Neutrophil (primary cell): ENCODE measurements around the gene TBC1D14.

ENCODE experiments used
- H3K27ac ChIP-seq: fragments of 200-600 bp; sonication (generic); 2 replicates; pipeline ENCODE4 v1.5.1; 2016; ENCODE audit warnings: mild to moderate bottlenecking, moderate library complexity
- H3K27me3 ChIP-seq: fragments of 200-600 bp; sonication (generic); 2 replicates; pipeline ENCODE4 v1.6.0; 2016; ENCODE audit warnings: mild to moderate bottlenecking
- H3K36me3 ChIP-seq: fragments of 200-600 bp; sonication (generic); 2 replicates; pipeline ENCODE4 v1.5.1; 2017
- H3K4me1 ChIP-seq, 2 experiments: fragments of 200-600 bp in 1 of 2; sonication (generic) in 1 of 2; 1 replicate in 1 of 2; 2 replicates in 1 of 2; pipeline versions ENCODE4 v1.5.1 to v1.6.1; 2013 to 2016; ENCODE audit warnings: low read depth in 1 of 2, low read length in 1 of 2, mild to moderate bottlenecking in 1 of 2, moderate library complexity in 1 of 2; ENCODE audit not compliant: control insufficient read depth in 1 of 2, insufficient read depth in 1 of 2
- H3K4me3 ChIP-seq, 2 experiments: fragments of 200-600 bp in 1 of 2; sonication (generic) in 1 of 2; 1 replicate in 1 of 2; 2 replicates in 1 of 2; pipeline ENCODE4 v1.5.1; 2013 to 2016; ENCODE audit warnings: low read depth in 1 of 2, low read length in 1 of 2, mild to moderate bottlenecking in 1 of 2, moderate library complexity in 1 of 2
- H3K9me3 ChIP-seq: fragments of 200-600 bp; sonication (generic); 2 replicates; pipeline ENCODE4 v1.5.1; 2016
- TF ChIP-seq, protein P1 (sequence below): fragments of 200-600 bp; sonication (generic); IDR thresholded peaks from 2 replicates; pipeline ENCODE4 v1.5.1; 2016; ENCODE audit warnings: antibody characterized with exemption

TBC1D14 gene

GRCh38 chr4:6894528-6895498 lies 14.8 kb upstream of the TBC1D14 start:
- Histone ChIP-seq H3K9me3 (no peaks in the 10 kb centered on the region), H3K4me1 (peaks cover 33 to 49% of the 10 kb centered on the region in 2 experiments), H3K27me3 (no peaks in the 10 kb centered on the region), H3K36me3 (no peaks in the 10 kb centered on the region), H3K4me3 (no peak overlapping the region), H3K27ac (no peak overlapping the region)
- TF ChIP-seq, protein P1, sequence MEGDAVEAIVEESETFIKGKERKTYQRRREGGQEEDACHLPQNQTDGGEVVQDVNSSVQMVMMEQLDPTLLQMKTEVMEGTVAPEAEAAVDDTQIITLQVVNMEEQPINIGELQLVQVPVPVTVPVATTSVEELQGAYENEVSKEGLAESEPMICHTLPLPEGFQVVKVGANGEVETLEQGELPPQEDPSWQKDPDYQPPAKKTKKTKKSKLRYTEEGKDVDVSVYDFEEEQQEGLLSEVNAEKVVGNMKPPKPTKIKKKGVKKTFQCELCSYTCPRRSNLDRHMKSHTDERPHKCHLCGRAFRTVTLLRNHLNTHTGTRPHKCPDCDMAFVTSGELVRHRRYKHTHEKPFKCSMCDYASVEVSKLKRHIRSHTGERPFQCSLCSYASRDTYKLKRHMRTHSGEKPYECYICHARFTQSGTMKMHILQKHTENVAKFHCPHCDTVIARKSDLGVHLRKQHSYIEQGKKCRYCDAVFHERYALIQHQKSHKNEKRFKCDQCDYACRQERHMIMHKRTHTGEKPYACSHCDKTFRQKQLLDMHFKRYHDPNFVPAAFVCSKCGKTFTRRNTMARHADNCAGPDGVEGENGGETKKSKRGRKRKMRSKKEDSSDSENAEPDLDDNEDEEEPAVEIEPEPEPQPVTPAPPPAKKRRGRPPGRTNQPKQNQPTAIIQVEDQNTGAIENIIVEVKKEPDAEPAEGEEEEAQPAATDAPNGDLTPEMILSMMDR = no peak

DNA sequence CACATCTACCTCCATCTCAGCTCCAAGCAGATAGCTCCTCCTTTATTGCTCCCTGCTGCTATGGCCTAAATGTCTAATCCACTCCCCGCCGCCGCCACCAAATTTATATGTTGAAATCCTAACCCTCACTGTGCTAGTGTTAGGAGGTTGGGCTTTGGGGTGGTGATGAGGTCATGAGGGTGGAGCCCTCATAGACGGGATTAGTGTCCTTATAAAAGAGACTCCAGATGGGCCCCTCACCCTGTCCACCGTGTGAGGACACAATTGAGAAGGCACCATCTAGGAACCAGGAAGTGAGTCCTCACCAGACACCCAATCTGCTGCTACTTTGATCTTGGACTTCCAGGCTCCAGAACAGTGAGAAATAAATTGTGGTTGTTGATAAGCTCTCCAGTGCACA lies 13.6 kb upstream of the TBC1D14 start:
- TF ChIP-seq, protein P1 = no peak
- H3K27ac ChIP-seq = no peak overlapping the region
- H3K9me3 ChIP-seq = no peaks in the 10 kb centered on the region
- no peak overlapping the region for H3K4me3 ChIP-seq
- peaks cover 30 to 45% of the 10 kb centered on the region in 2 experiments for H3K4me1 ChIP-seq
- H3K27me3 ChIP-seq = no peaks in the 10 kb centered on the region
- no peaks in the 10 kb centered on the region for H3K36me3 ChIP-seq

DNA sequence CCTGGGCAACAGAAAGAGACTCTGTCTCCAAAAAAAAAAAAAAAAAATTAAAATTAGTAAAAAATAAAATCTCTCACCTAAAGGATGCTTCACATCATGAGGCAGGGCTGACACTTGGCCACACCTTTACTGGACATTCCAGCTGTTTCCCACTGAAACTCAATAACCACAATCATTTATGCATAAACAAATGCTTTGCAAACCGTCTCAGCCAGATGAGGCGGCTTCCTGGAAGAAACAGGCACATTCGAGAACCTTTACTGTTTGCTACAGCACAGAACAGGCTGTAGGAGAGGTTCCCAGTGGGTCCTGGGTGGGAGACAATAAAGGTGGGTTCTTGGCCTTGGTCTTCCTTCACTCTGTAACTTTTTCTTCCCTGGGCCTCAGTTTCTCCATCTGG lies 10.9 kb upstream of the TBC1D14 start:
- Histone ChIP-seq H3K27me3 (no peaks in the 10 kb centered on the region), H3K27ac (no peak overlapping the region), H3K9me3 (no peaks in the 10 kb centered on the region), H3K4me1 (peaks cover 5 to 24% of the 10 kb centered on the region in 2 experiments), H3K4me3 (no peak overlapping the region), H3K36me3 (no peaks in the 10 kb centered on the region)
- TF ChIP-seq, protein P1 = no peak

- TF ChIP-seq, protein P1 = no peak
- Histone ChIP-seq H3K4me3 (no peak overlapping the region), H3K27me3 (no peaks in the 10 kb centered on the region), H3K9me3 (no peaks in the 10 kb centered on the region), H3K4me1 (peaks cover 0 to 35% of the 10 kb centered on the region in 2 experiments), H3K36me3 (no peaks in the 10 kb centered on the region), H3K27ac (no peak overlapping the region)
Observed at GRCh38 chr4:6900181-6900812, 9.3 kb upstream of the TBC1D14 start.

DNA sequence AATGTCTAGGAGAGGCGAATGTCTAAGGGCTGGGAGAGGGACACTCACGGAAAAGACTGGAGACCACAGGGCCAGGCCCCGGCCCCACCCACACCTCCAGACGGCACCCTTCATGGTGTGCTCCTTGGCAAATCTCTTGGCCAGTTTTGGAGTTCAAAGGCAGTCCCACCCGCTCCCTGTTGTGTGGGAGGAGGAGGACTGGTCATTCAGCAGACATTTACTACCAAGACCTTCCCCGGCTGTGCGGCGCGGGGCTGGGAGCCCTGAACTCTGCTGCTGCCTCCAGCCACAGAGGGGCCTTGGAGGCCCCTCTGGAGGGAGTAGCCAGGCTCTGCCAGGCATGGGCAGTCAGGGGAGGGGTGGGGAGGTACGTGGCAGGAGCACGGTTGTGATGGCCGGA lies 8.7 kb upstream of the TBC1D14 start:
- TF ChIP-seq, protein P1 = no peak
- Histone ChIP-seq H3K27ac (no peak overlapping the region), H3K4me1 (peaks cover 0 to 37% of the 10 kb centered on the region in 2 experiments), H3K4me3 (no peak overlapping the region), H3K36me3 (no peaks in the 10 kb centered on the region), H3K27me3 (no peaks in the 10 kb centered on the region), H3K9me3 (no peaks in the 10 kb centered on the region)
